NCI-H187 (cell line): ENCODE data around the gene FRAT1.

Experiments used
- DNase-seq, 2 experiments: peaks; one replicate each; lab custom pipeline; 2025; lab: John Stamatoyannopoulos, UW

FRAT1 gene

GRCh38 chr10:97365761-97366351 lies 46.8 kb downstream of the FRAT1 start:
- DNase-seq = no peak

GRCh38 chr10:97366572-97366971 lies 47.5 kb downstream of the FRAT1 start:
- no peak for DNase-seq

GRCh38 chr10:97367126-97367649 lies 48.1 kb downstream of the FRAT1 start:
- DNase-seq = no peak
